HCT116 (cell line): ENCODE data around the gene RAB26. TPM values are rescaled to one million over a fixed set of nuclear protein-coding genes. Genes with fewer than 3 reads are reported as not detected.

Experiments used
- ATAC-seq: fragments of 200-7000 bp; cut with Tn5 transposase; 2 replicates; pipeline ENCODE4 v1.9.1; 2020; ENCODE audit warnings: mild to moderate bottlenecking, moderate library complexity
- BruUV-seq: library from RNA; stranded (reverse); fragments of 400-500 nt; replicated peaks from 2 replicates; lab custom pipeline; 2021; lab: Mats Ljungman, UMichigan
- CTCF ChIA-PET: fragments of 300-600 bp; sonication (Branson Sonifier 250); formaldehyde crosslinking; loops from one replicate; lab custom pipeline; 2021; ENCODE audit warnings: antibody characterized with exemption; lab: Charles Lee
- POLR2A ChIA-PET: fragments of 300-600, 350-600 bp; sonication (Branson Sonifier 250); formaldehyde crosslinking; loops from one replicate; lab custom pipeline; 2021; ENCODE audit warnings: antibody characterized with exemption; lab: Charles Lee
- RAD21 ChIA-PET, 2 experiments: fragments of 300-600 bp; sonication (Branson Sonifier 250); formaldehyde crosslinking; loops; one replicate each; lab custom pipeline; 2023; ENCODE audit warnings: low total read pairs in 2 of 2; ENCODE audit not compliant: uncharacterized antibody in 2 of 2, unreplicated experiment in 2 of 2, low non-redundant PET in 1 of 2; lab: Charles Lee
- DNase-seq: peaks from one replicate; pipeline ENCODE4 v3.0.0-alpha.2; 2010; ENCODE audit warnings: low read depth, low spot score
- H2AFZ ChIP-seq: fragments of 200-600 bp; shearing (Covaris generic), sonication (generic); 2 replicates; pipeline ENCODE4 v1.6.1; 2017; ENCODE audit warnings: low read depth, mixed run types, mixed read lengths, antibody characterized with exemption, low read length; ENCODE audit not compliant: poor library complexity, severe bottlenecking
- H3K27ac ChIP-seq: 2 replicates; pipeline ENCODE4 v1.5.1; 2012; ENCODE audit warnings: low read depth, low read length
- H3K27me3 ChIP-seq: fragments of 200-600 bp; sonication (generic); 2 replicates; pipeline ENCODE4 v1.6.1; 2016; ENCODE audit warnings: mixed run types, low read length, mixed read lengths; ENCODE audit not compliant: insufficient read depth
- H3K36me3 ChIP-seq, 2 experiments: fragments of 200-500 bp in 1 of 2; fragments of 200-600 bp in 1 of 2; sonication (Bioruptor generic) in 1 of 2; sonication (generic) in 1 of 2; 2 replicates each; pipeline versions ENCODE4 v1.5.1 to v1.6.1; 2014 to 2016; ENCODE audit warnings: low read length in 2 of 2, inconsistent platforms in 1 of 2, mixed read lengths in 1 of 2, mixed run types in 1 of 2; ENCODE audit not compliant: insufficient read depth in 2 of 2, control insufficient read depth in 1 of 2
- H3K4me1 ChIP-seq, 2 experiments: fragments of 200-600 bp in 1 of 2; sonication (generic) in 1 of 2; 2 replicates each; pipeline versions ENCODE4 v1.5.1 to v1.6.1; 2012 to 2017; ENCODE audit warnings: low read length in 2 of 2, inconsistent platforms in 1 of 2, mild to moderate bottlenecking in 1 of 2, mixed read lengths in 1 of 2, mixed run types in 1 of 2, moderate library complexity in 1 of 2; ENCODE audit not compliant: insufficient read depth in 2 of 2, control insufficient read depth in 1 of 2
- H3K4me2 ChIP-seq: fragments of 200-600 bp; sonication (generic); 2 replicates; pipeline ENCODE4 v1.6.1; 2017; ENCODE audit warnings: mixed run types, low read length, mixed read lengths
- H3K4me3 ChIP-seq, 2 experiments: fragments of 200-600 bp in 1 of 2; sonication (generic) in 1 of 2; replicated peaks in 1 of 2; 2 replicates each; pipeline ENCODE4 v1.5.1; 2011 to 2016; ENCODE audit warnings: low read length in 2 of 2, control low read depth in 1 of 2, low read depth in 1 of 2, mild to moderate bottlenecking in 1 of 2, mixed read lengths in 1 of 2, mixed run types in 1 of 2
- H3K79me2 ChIP-seq: fragments of 200-600 bp; sonication (generic); 2 replicates; pipeline ENCODE4 v1.6.1; 2017; ENCODE audit warnings: mild to moderate bottlenecking, mixed run types, low read length, moderate library complexity, mixed read lengths; ENCODE audit not compliant: insufficient read depth
- H3K9ac ChIP-seq: fragments of 200-600 bp; sonication (generic); 2 replicates; pipeline ENCODE4 v1.6.1; 2016; ENCODE audit warnings: low read length, mixed read lengths
- H3K9me2 ChIP-seq: fragments of 200-600 bp; sonication (generic), shearing (Covaris generic); 2 replicates; pipeline ENCODE4 v1.6.1; 2017; ENCODE audit warnings: mixed run types, mild to moderate bottlenecking, moderate library complexity; ENCODE audit not compliant: insufficient read depth
- H3K9me3 ChIP-seq, 2 experiments: fragments of 200-500 bp in 1 of 2; fragments of 200-600 bp in 1 of 2; sonication (Bioruptor generic) in 1 of 2; sonication (generic) in 1 of 2; 2 replicates each; pipeline ENCODE4 v1.6.1; 2014 to 2017; ENCODE audit warnings: low read length in 2 of 2, mixed read lengths in 2 of 2, inconsistent platforms in 1 of 2, low read depth in 1 of 2, mild to moderate bottlenecking in 1 of 2, mixed run types in 1 of 2, moderate library complexity in 1 of 2; ENCODE audit not compliant: control insufficient read depth in 1 of 2, insufficient read depth in 1 of 2
- H4K20me1 ChIP-seq: fragments of 200-600 bp; sonication (generic), shearing (Covaris generic); 2 replicates; pipeline ENCODE4 v1.6.1; 2017; ENCODE audit warnings: mixed run types, mild to moderate bottlenecking, moderate library complexity; ENCODE audit not compliant: insufficient read depth
- CBX3 ChIP-seq: IDR thresholded peaks from 2 replicates; pipeline ENCODE4 v1.6.1; 2012; ENCODE audit warnings: low read depth
- CTCF ChIP-seq, 3 experiments: fragments of 200-600 bp in 1 of 3; sonication (generic) in 1 of 3; IDR thresholded peaks in 2 of 3; conservative IDR thresholded peaks in 1 of 3; 2 replicates each; pipeline ENCODE4 v1.5.1; 2012 to 2017; ENCODE audit warnings: low read depth in 2 of 3, low read length in 2 of 3, antibody characterized with exemption in 1 of 3, borderline replicate concordance in 1 of 3, control low read depth in 1 of 3, mild to moderate bottlenecking in 1 of 3, mixed read lengths in 1 of 3, mixed run types in 1 of 3, moderate library complexity in 1 of 3; ENCODE audit not compliant: insufficient read depth in 1 of 3
- EGR1 ChIP-seq: IDR thresholded peaks from 2 replicates; pipeline ENCODE4 v1.6.1; 2012; ENCODE audit warnings: low read depth
- POLR2A ChIP-seq: IDR thresholded peaks from 2 replicates; pipeline ENCODE4 v1.7.0; 2011; ENCODE audit warnings: borderline replicate concordance; ENCODE audit not compliant: insufficient read depth, insufficient read length; ENCODE audit errors: extremely low read depth
- SRF ChIP-seq: IDR thresholded peaks from 2 replicates; pipeline ENCODE4 v1.6.1; 2012; ENCODE audit warnings: low read depth
- ZFX ChIP-seq: fragments of 450-650 bp; IDR thresholded peaks from 2 replicates; pipeline ENCODE4 v1.6.1; 2017
- intact Hi-C: fragments of 100-400 bp; cut with micrococcal nuclease; formaldehyde crosslinking; loops from 2 replicates; pipeline ENCODE4 v1.10.0; 2022
- total RNA-seq: library from RNA; stranded (reverse); gene quantifications from one replicate; pipeline ENCODE4 v1.2.1, GENCODE V29; 2021; ENCODE audit not compliant: unreplicated experiment
- TF ChIP-seq, protein P1 (sequence below): IDR thresholded peaks from 2 replicates; pipeline ENCODE4 v1.6.1; 2012; ENCODE audit warnings: low read depth

The RAB26 gene
- total RNA-seq, 1 experiment from 2014 or later, result 44.9 TPM

- TF ChIP-seq CTCF (IDR thresholded peaks at IDR 0.05 in 2 of 3, conservative IDR thresholded peaks at IDR 0.05 in 1 of 3; ENCODE audit: borderline replicate concordance in 1 of 3, insufficient read depth in 1 of 3, low read depth in 2 of 3, low read length in 2 of 3) (no peak), ZFX (no peak)
Measured at GRCh38 chr16:2187212-2187611, 38.8 kb downstream of the RAB26 start (continued).

- ChIA-PET CTCF (no interaction called here), POLR2A (no interaction called here), RAD21 (no interaction called here)
- Histone ChIP-seq H2AFZ (no peak overlapping the region), H3K79me2 (no peaks in the 10 kb centered on the region), H3K9ac (no peak overlapping the region), H4K20me1 (no peaks in the 10 kb centered on the region), H3K9me3 (no peaks in the 10 kb centered on the region), H3K27me3 (no peaks in the 10 kb centered on the region), H3K36me3 (no peaks in the 10 kb centered on the region), H3K9me2 (no peaks in the 10 kb centered on the region), H3K4me1 (no peaks in the 10 kb centered on the region), H3K4me3 (no peak overlapping the region), H3K27ac (no peak overlapping the region), H3K4me2 (no peak overlapping the region)
- TF ChIP-seq, protein P1, sequence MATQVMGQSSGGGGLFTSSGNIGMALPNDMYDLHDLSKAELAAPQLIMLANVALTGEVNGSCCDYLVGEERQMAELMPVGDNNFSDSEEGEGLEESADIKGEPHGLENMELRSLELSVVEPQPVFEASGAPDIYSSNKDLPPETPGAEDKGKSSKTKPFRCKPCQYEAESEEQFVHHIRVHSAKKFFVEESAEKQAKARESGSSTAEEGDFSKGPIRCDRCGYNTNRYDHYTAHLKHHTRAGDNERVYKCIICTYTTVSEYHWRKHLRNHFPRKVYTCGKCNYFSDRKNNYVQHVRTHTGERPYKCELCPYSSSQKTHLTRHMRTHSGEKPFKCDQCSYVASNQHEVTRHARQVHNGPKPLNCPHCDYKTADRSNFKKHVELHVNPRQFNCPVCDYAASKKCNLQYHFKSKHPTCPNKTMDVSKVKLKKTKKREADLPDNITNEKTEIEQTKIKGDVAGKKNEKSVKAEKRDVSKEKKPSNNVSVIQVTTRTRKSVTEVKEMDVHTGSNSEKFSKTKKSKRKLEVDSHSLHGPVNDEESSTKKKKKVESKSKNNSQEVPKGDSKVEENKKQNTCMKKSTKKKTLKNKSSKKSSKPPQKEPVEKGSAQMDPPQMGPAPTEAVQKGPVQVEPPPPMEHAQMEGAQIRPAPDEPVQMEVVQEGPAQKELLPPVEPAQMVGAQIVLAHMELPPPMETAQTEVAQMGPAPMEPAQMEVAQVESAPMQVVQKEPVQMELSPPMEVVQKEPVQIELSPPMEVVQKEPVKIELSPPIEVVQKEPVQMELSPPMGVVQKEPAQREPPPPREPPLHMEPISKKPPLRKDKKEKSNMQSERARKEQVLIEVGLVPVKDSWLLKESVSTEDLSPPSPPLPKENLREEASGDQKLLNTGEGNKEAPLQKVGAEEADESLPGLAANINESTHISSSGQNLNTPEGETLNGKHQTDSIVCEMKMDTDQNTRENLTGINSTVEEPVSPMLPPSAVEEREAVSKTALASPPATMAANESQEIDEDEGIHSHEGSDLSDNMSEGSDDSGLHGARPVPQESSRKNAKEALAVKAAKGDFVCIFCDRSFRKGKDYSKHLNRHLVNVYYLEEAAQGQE, result no peak
- no peak for TF ChIP-seq CBX3
- no peak for TF ChIP-seq POLR2A
- TF ChIP-seq EGR1, result no peak
- no peak for TF ChIP-seq SRF
- intact Hi-C loops, result no loop called here
- DNase-seq, result no peak
- no TSS peak for BruUV-seq
- no peak for ATAC-seq
Measured at GRCh38 chr16:2188395-2188794, 40.0 kb downstream of the RAB26 start.
